CD4-positive, alpha-beta T cell (primary cell): ENCODE measurements around the gene NFE2L2. TPM values are rescaled to one million over a fixed set of nuclear protein-coding genes. Genes with fewer than 3 reads are reported as not detected.

Experiments
- ATAC-seq: fragments of 200-7000 bp; cut with Tn5 transposase; one replicate; pipeline ENCODE4 v1.10.0; 2022; ENCODE audit warnings: mild to moderate bottlenecking; ENCODE audit not compliant: poor library complexity
- CTCF ChIA-PET: fragments of 350-600 bp; sonication (Branson Sonifier 250); formaldehyde crosslinking; loops from one replicate; lab custom pipeline; 2021; ENCODE audit warnings: antibody characterized with exemption, inconsistent platforms; lab: Charles Lee
- POLR2A ChIA-PET: fragments of 350-600 bp; sonication (Branson Sonifier 250); formaldehyde crosslinking; loops from one replicate; lab custom pipeline; 2021; ENCODE audit warnings: antibody characterized with exemption, inconsistent platforms; lab: Charles Lee
- DNase-seq, 14 experiments: peaks; one replicate each; pipeline ENCODE4 v3.0.0-alpha.2; 2013 to 2020; ENCODE audit warnings: mixed read lengths in 2 of 14
- H3K27ac ChIP-seq, 2 donors: one replicate each; pipeline versions ENCODE4 v1.5.1 to v1.7.0; 2013; ENCODE audit warnings: low read length in 2 of 2, low read depth in 1 of 2, mild to moderate bottlenecking in 1 of 2
- H3K27me3 ChIP-seq, 2 experiments: 1 replicate in 1 of 2; 2 replicates in 1 of 2; pipeline versions ENCODE4 v1.6.1 to v1.7.0; 2013; ENCODE audit warnings: low read length in 2 of 2, control low read depth in 1 of 2, mild to moderate bottlenecking in 1 of 2, moderate library complexity in 1 of 2; ENCODE audit not compliant: insufficient read depth in 2 of 2, control insufficient read depth in 1 of 2
- H3K36me3 ChIP-seq: one replicate; pipeline ENCODE4 v1.6.1; 2013; ENCODE audit warnings: low read length, control low read depth; ENCODE audit not compliant: insufficient read depth
- H3K4me1 ChIP-seq: one replicate; pipeline ENCODE4 v1.6.1; 2013; ENCODE audit warnings: low read length, control low read depth; ENCODE audit not compliant: insufficient read depth
- H3K4me3 ChIP-seq: one replicate; pipeline ENCODE4 v1.5.1; 2013; ENCODE audit warnings: mild to moderate bottlenecking, low read length, moderate library complexity
- H3K9me3 ChIP-seq, 2 experiments: 1 replicate in 1 of 2; 2 replicates in 1 of 2; pipeline versions ENCODE4 v1.6.1 to v1.7.0; 2013; ENCODE audit warnings: low read length in 2 of 2, mild to moderate bottlenecking in 2 of 2, control low read depth in 1 of 2, moderate library complexity in 1 of 2; ENCODE audit not compliant: control insufficient read depth in 1 of 2, insufficient read depth in 1 of 2
- H3K27ac Mint-ChIP-seq: one replicate; pipeline ENCODE4 v1.8.0; 2020; ENCODE audit warnings: mixed read lengths
- H3K27me3 Mint-ChIP-seq: one replicate; pipeline ENCODE4 v1.8.0; 2021; ENCODE audit warnings: mixed read lengths
- H3K36me3 Mint-ChIP-seq: one replicate; pipeline ENCODE4 v1.8.0; 2021; ENCODE audit warnings: low read depth, mixed read lengths
- H3K4me1 Mint-ChIP-seq: one replicate; pipeline ENCODE4 v1.8.0; 2021; ENCODE audit warnings: low read depth, mixed read lengths
- H3K4me3 Mint-ChIP-seq: one replicate; pipeline ENCODE4 v1.8.0; 2020; ENCODE audit warnings: mild to moderate bottlenecking, mixed read lengths
- H3K9me3 Mint-ChIP-seq: one replicate; pipeline ENCODE4 v1.8.0; 2020; ENCODE audit warnings: mixed read lengths
- CTCF ChIP-seq: fragments of 200-600 bp; IDR thresholded peaks from one replicate; pipeline ENCODE4 v1.8.0; 2022; ENCODE audit warnings: antibody characterized with exemption, mild to moderate bottlenecking
- intact Hi-C, 2 experiments: fragments of 100-400 bp; cut with DNase I in 1 of 2; cut with micrococcal nuclease in 1 of 2; formaldehyde crosslinking; loops; one replicate each; pipeline versions ENCODE4 v1.15.1 to v1.9.0; 2023 to 2025; cut with DNase I, micrococcal nuclease
- total RNA-seq, 174 experiments: library from RNA in 2 of 174; stranded (reverse) in 2 of 174; gene quantifications; one replicate each; pipeline ENCODE4 v1.2.3 and lab custom pipeline; 2021 to 2026

Gene NFE2L2
- total RNA-seq, 2 experiments from 2014 or later = 53.3 to 57.8 TPM

DNA sequence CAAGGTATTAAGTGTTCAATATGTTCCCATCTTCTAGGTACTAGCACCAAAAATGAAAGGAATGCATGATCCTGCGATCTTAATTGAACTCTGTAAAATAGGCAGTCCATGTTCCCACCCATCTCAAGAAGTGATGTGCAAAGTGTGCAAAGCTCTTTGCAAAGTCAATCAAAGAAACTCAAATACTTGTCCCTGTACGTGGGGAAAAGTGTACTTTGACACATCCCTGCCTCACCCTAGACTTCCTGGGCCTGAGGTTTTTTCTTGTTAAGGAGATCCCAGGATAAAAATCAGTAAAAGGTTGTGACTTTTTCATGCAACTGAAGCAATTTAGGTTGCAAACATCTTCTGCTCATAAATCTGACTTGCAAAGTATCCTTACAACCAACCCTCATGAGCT, 26.6 kb downstream of the NFE2L2 start:
- ATAC-seq (no peak), DNase-seq (no peak)
- TF ChIP-seq CTCF = no peak
- CTCF ChIA-PET = interaction anchor here (1.2 to 6.5 kb wide), 3 partner anchors 26 to 73 kb away, joined by 3 to 46 read pairs (median 6); partner anchors contain the start of gene NFE2L2
- POLR2A ChIA-PET = interaction anchor here (0.7 to 7.7 kb wide), 6 partner anchors 10 to 177 kb away, joined by 3 to 118 read pairs (median 4); partner anchors contain the start of gene NFE2L2
- Histone ChIP-seq H3K27me3 (no peaks in the 10 kb centered on the region), H3K36me3 (peaks cover 33% of the 10 kb centered on the region), H3K4me1 (peaks cover 43% of the 10 kb centered on the region), H3K4me3 (no peak overlapping the region), H3K27ac (no peak overlapping the region), H3K9me3 (no peaks in the 10 kb centered on the region)
- Mint-ChIP-seq H3K4me3 (no peak overlapping the region), H3K27me3 (no peaks in the 10 kb centered on the region), H3K4me1 (peaks cover 81% of the 10 kb centered on the region), H3K36me3 (peaks cover 68% of the 10 kb centered on the region), H3K9me3 (no peaks in the 10 kb centered on the region), H3K27ac (peak overlapping the region; percentile 84)
- intact Hi-C loops = loop anchor here in 1 of 2 experiments (2.0 kb wide), 1 partner anchor 17 kb away; no protein-coding TSS in a partner anchor

- POLR2A ChIA-PET = interaction anchor here (0.7 to 7.7 kb wide), 4 partner anchors 11 to 461 kb away, joined by 3 to 118 read pairs (median 4); partner anchors contain the start of genes HNRNPA3 and NFE2L2
- peaks cover 71% of the 10 kb centered on the region for H3K36me3 Mint-ChIP-seq
- H3K4me1 Mint-ChIP-seq = peaks cover 70% of the 10 kb centered on the region
Observed at GRCh38 chr2:177235855-177236437, 28.6 kb downstream of the NFE2L2 start.

GRCh38 chr2:177234267-177234666, 30.3 kb downstream of the NFE2L2 start:
- Mint-ChIP-seq H3K27me3 (no peaks in the 10 kb centered on the region), H3K9me3 (no peaks in the 10 kb centered on the region), H3K4me1 (peaks cover 68% of the 10 kb centered on the region), H3K36me3 (peaks cover 76% of the 10 kb centered on the region), H3K27ac (peak overlapping the region; percentile 10), H3K4me3 (no peak overlapping the region)
- ATAC-seq = no peak
- no peak for DNase-seq
- Histone ChIP-seq H3K4me3 (no peak overlapping the region), H3K27ac (no peak overlapping the region), H3K27me3 (no peaks in the 10 kb centered on the region), H3K9me3 (no peaks in the 10 kb centered on the region), H3K36me3 (peaks cover 67% of the 10 kb centered on the region), H3K4me1 (peaks cover 22% of the 10 kb centered on the region)
- POLR2A ChIA-PET = interaction anchor here (0.7 to 10.4 kb wide), 5 partner anchors 22 to 1716 kb away, joined by 3 to 141 read pairs (median 13); partner anchors contain the start of genes HNRNPA3 and NFE2L2
- no peak for TF ChIP-seq CTCF
- CTCF ChIA-PET = interaction anchor here (0.8 to 2.1 kb wide), 2 partner anchors 31 to 70 kb away, joined by 3 to 7 read pairs; no protein-coding TSS in a partner anchor
- intact Hi-C loops = no loop called here

More at GRCh38 chr2:177235855-177236437, 28.6 kb downstream of the NFE2L2 start:
- no peaks in the 10 kb centered on the region for H3K27me3 Mint-ChIP-seq
- DNase-seq (no peak), ATAC-seq (no peak)
- CTCF ChIA-PET = interaction anchor here (6.5 kb wide), 1 partner anchor 28 kb away, joined by 46 read pairs; the partner anchor contains the start of gene NFE2L2
- no peaks in the 10 kb centered on the region for H3K9me3 ChIP-seq
- no peak overlapping the region for H3K27ac ChIP-seq
- intact Hi-C loops = loop anchor here in 1 of 2 experiments (2.0 kb wide), 1 partner anchor 19 kb away; no protein-coding TSS in a partner anchor
- no peak for TF ChIP-seq CTCF
- H3K4me3 Mint-ChIP-seq = no peak overlapping the region
- peak overlapping the region; percentile 10 for H3K27ac Mint-ChIP-seq
- peaks cover 33% of the 10 kb centered on the region for H3K4me1 ChIP-seq
- H3K9me3 Mint-ChIP-seq = no peaks in the 10 kb centered on the region
- H3K36me3 ChIP-seq = peaks cover 52% of the 10 kb centered on the region
- H3K27me3 ChIP-seq = no peaks in the 10 kb centered on the region
- no peak overlapping the region for H3K4me3 ChIP-seq
